Hematopoietic multipotent progenitor cell treated with erythropoietin and hydrocortisone succinate and interleukin-3 and kit ligand, for 15 days (in vitro differentiated cells): ENCODE measurements around the gene STARD5.

Experiments used
- DNase-seq: peaks from one replicate; pipeline ENCODE4 v3.0.0-alpha.2; 2015; ENCODE audit warnings: low spot score

The STARD5 gene

DNA sequence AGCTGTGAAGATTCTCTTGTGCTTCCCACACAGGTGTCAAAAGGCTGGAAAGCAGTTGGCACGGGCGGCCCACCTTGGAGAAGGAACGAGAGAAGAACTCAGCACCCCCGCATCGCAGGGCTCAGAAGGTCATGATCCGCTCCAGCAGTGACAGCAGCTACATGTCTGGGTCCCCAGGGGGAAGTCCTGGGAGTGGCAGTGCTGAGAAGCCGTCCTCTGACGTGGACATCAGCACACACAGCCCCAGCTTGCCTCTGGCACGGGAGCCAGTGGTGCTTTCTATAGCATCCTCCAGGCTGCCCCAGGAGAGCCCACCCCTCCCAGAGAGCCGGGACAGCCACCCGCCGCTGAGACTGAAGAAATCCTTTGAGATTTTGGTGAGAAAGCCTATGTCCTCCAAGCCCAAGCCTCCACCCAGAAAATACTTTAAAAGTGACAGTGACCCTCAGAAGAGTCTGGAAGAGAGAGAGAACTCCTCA lies 31.4 kb downstream of the STARD5 start:
- DNase-seq = no peak

DNA sequence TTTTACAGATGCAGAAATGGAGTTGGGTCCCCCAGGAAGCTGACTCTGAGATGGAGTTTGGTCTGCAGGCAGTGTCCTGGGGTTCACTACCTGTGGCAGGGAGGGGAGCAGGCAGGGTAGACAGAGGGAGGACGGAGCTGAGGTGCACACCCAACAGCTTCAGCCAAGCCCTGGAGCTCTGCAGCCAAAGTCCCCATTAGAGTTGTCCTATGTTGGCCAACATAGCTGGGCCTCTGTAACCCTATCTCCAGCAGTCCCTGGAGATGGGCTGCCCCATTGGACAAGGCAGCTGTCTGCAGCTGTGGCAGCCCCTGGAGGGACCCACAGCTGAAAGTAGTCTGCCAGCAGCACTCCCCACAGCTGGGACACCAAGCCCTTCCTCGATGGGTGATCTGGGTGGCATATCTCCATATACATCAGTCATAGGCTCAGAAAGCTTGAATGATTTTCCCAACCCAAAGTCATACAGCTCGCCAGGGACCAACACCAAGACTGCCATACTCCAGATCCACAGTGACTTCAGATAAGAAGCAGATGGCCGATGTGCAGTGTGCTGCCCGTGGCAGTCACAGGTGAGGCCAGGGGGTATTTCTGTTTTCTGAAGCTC lies 31.9 kb downstream of the STARD5 start:
- DNase-seq = no peak

DNA sequence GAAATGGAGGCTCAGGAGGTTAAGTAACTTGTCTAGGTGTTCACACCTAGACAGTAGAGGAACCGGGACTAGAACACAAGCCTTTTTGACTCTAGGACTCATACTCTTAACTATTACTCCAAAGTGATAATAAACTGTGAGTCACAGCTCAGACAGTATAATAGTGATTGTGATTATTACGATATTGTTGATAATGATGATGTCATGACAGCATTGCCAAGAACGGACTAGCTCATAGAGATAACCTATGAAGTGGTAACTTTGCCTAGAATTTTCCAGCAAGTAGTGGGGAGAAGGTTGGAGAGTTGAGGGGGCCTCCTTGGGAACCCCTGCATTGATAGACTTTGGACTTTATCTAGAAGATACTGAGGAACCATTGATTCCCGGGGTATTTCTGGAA lies 34.0 kb downstream of the STARD5 start:
- DNase-seq = no peak

DNA sequence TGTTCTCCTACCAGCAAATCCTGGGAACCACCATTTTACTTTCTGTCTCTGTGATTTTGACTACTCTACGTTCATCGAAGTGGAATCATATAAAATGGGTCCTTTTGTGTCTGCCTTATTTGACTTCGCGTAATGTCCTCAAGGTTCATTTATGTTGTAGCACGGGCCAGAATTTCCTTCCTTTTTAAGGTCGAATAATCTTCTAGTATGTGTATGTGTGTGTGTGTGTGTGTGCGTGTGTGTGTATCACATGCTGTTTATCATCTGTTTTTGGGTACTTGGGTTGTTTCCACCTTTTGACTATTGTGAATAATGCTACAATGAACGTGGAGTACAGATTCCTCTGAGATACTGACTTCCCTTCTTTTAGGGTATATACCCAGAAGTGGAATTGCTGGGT lies 35.3 kb downstream of the STARD5 start:
- no peak for DNase-seq

DNA sequence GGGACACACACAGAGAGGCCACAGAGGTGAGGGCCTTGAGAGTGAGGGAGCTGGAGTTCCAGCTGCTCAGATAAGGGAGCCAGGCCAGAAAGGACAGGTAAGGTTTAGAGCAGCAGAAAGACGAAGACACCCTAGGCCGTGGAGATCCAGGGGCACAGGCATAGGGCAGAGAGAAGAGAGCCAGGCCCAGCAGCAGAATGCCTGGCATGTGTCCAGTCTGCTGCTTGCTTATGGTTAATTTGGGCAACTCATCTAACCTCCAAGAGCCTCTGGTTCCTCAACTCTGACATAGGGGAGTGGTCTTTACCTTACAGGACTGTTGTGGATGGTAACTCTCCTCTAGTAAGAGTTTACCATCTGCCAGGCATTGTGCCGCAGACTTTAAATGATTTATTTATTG lies 35.9 kb downstream of the STARD5 start:
- no peak for DNase-seq

DNA sequence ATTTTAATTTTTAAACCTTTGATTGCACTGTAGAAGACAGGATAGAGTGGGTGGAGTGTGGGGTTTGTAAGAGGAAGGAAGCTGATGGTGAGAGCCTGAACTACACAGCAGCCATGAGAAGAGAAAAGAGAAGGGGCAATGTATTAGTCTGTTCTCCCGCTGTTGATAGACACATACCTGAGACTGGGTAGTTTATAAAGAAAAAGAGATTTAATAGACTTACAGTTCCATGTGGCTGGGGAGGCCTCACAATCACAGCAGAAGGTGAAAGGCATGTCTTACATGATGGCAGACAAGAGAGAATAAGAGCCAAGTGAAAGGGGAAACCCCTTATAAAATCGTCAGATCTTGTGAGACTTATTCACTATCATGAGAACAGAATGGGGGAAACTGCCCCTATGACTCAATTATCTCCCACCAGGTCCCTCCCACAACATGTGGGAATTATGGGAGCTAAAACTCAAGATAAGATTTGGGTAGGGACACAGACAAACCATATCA lies 37.3 kb downstream of the STARD5 start:
- DNase-seq = no peak

DNA sequence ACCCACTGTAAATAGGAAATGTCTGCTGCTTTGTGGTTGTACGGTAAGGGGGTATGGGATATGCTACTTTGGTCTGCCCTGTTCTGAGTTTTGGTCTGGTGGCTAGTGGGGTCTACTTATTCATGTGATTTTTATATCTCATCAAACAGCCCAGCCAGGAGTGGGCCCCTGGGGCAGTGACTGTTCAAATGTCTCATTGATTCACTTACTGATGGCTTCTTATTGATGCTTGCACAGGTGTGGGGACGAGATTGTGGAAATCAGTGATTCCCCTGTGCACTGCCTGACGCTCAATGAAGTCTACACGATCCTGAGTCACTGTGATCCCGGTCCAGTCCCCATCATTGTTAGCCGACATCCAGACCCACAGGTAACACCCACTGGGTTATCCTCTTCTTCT lies 38.5 kb downstream of the STARD5 start:
- no peak for DNase-seq

DNA sequence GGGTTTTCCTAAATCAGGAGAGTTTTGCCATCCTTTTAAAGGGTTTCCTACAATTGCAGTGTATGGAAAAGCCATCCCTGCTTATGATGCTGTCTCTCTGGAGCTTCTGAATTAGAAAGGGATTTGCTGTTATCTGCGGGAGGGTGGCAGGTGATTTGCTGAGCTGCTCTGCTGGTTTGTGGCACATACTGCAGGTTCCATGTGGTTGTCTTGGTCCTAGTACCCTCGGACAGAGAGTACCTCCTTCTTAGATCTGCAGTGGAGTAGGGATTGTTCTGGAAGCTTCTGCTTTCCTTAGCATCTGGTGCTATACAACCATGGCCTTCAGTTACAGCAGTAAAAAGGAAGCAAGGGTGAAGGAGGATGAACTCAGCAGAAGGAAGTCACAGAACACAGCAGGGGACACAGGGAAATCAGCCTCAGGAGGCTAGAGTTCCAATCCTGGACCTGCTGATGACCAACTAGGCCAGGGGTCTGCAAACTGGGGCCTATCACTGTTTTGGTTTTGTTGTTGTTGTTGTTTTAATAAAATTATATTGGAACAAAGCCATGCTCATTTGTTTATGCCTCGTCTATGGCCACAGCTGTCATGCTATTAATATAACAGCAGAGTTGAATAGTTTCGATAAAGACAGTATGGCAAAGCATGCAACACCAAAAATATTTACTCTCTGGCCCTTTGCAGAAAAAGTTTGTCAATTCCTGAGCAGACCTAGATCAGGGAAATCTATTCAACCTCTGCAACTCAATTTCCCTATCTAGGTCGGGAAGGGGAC lies 39.5 kb downstream of the STARD5 start:
- DNase-seq = no peak

DNA sequence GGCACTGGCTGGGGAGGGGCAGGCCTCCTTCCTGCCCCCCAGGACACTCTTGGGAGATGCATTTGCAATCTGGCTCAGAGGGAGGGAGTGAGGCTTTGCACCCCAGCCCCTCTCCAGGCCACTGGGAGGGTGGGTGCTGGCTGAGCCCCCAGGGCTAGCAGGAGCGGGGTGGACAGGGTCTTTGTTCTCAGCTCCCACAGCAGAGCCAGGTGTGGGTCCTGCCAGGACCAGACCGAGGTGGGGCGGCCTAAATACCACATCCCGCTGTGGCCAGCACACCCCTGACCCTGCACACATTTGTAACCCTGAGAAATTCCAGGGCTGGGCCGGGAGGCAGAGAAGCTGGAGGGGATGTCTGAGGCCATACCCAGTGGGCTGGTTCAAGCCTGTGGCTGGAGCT lies 41.0 kb downstream of the STARD5 start:
- DNase-seq = no peak

DNA sequence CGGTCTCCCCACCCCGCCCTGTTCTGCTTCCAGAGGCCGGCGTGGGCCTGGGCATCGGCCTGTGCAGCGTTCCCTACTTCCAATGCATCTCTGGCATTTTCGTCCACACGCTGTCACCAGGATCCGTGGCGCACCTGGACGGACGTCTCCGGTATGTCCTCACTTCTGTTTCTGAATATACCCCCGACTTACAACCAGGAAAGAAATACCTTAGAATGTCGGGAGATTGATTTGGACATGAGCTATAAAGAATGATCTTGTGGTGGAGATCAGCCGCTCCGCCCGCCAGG lies 41.4 kb downstream of the STARD5 start:
- DNase-seq = no peak

DNA sequence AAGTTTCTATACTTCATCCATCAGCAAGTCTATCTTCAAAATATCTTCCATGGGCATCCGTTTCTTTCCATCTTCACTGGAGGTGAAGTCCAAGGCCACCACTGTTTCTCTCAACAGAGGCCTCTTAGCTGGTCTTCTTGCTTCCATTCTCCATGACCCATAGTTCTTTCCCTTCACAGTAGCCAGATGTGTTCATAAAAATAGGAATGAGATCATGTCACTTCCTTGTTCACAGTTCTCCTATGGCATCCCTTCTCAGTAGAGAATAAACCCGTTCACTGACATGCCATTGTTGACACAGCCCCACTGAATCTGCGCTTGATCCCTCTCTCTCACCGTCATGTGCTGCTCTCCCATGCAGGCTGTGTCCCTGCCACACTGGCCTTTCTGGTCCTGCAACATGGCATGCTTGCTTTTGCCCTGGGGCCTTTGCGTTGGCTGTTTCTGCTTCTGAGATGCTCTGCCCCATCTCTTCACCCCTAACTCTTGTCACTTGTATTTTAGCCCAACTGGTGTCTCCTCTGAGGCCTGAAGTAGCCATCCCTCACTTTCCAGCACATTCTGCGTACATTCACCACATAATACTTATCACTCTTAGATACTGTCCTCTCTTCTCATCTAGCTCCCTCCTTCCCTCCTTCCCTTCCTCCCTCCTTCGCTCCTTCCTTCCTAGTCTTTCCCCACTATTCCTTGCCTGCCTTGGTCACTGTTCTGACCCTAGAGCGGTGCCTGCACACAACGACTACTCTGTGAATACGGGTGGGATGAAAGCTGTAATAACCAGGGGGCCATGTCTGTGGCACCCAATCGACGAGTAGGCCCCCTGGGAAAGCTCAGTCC lies 42.0 kb downstream of the STARD5 start:
- no peak for DNase-seq

DNA sequence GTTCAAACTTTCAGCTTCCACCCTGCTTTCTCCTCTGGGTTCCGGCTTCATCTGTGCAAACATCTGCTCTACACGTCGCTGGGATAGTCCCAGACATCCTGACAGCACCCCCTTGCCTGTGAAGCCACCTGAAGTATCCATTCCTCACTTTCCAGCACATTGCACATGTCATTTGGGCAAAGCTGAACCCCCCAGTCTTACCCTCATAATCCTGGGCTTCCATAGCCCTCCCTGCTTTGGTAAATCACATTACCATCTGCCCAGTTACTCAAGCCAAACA lies 42.5 kb downstream of the STARD5 start:
- DNase-seq = no peak

DNA sequence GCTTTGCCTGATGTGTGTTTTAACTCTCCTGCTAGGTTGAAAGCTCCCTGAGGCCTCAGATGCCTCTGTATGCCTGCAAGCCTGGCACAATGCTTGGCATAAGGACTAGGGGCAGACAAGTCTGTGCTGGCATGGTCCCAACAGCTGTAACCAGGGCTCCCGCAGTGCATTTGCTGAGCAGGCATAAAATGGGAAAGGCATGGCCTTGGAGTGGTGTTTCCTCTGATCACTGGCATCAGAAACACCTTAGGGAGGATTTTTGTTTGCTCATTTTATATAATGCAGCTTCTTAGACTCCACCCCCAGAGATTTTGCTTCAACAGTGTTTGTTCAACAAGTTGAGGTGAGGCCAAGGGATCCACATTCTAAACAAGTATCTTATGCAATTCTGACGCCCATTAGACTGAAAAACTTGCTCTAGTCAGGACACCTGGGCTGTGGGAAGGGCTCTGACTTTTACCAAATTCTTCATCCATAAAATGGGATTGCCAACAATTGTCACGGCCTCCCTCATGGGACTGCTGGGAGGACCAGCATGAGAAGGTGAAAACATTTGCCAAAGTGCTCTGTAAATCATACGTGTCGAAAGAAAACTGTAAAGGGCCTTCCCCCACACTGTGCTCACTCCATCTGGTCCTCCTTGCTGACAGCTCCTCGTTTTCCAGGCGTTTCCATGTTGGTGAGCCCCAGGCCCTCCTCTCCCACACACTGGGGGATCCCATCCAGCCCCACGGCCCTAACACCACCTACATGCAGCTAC lies 43.1 kb downstream of the STARD5 start:
- DNase-seq = no peak

DNA sequence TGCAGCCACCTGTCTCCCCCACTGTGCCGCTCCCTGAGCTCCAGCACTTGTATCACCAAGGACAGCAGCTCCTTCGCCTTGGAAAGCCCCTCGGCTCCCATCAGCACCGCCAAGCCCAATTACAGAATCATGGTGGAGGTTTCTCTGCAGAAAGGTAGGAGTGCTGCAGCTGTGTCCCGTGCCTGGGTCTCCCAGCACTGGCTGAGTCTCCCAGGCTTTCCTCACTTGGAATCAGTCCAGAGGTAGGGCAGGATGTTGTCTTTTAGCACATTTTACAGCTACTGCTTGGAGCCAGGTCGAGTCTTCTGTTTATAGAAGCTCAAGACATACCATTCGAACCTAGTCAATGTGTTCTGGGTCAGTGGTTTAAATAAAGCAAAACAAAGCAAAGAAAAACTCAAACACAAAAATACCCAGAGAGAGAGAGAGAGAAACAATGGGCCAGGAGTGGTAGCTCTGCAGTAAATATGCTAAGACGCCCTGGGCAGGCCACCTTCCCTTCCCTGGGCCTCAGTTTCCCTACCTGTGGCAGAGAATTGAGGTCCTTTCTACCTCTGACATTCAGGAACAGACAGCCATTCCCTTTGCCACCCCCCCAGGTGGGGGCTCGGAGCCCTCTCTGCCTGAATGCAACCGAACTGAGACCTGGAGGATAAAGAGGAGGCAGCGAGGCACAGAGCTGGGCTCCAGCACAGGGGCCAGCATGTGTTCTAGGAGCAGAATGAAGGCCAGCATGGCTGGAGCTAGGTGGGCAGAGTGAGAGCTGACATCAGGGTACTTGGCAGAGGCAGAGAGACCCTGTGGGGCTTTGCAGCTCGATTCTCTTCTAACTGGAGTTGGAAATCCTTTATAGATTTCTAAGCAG lies 44.1 kb downstream of the STARD5 start:
- DNase-seq = no peak

DNA sequence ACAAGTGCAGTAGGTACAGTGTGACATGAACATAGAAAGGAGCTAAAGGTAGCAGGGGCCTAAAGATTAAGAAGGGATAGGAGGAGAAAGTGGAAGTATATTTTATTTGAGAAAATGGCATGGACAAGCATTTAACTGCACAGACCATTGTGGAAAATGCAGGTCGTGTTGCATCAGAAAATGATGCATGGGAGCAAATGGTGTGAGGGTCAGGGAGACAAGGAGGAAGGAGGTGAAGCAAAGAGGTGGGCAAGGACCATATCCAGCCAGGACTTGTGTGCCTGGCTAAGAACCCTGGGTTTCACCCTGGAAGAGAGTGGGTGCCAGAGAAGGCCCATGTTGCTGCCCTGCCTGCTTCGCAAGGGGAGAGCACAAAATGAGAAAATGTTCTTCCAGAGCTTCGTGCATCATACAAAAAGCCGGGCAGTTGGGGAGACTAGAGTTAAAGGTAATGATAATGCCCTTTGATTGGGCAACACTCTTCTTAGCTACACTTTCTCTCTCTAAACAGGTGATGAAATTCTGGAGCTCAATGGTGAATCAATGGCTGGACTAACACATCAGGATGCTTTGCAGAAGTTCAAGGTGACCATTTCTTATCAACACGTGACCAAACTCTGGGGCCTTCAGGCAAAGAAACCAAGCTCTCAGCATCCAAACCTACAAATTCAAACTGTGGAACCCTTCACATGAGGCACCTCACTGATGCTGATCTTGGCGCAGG lies 45.5 kb downstream of the STARD5 start:
- no peak for DNase-seq

DNA sequence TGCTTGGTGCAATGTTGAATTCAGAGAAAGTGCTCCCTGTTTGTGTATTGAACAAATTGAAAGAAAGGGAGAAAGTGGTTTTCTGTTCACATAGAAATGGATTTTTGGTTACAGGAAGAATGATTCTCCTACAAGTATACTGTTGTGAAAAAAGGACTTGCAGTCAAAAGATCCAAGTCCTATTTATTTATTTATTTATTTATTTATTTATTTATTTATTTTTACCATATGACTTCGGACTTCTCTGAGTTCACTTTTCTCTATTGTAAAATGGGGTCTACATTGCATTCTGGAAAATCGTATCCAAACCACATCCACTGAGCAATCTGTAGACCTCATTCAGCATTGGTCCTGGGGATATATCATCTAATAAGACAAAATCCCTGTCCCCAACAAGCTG lies 46.1 kb downstream of the STARD5 start:
- DNase-seq = no peak

DNA sequence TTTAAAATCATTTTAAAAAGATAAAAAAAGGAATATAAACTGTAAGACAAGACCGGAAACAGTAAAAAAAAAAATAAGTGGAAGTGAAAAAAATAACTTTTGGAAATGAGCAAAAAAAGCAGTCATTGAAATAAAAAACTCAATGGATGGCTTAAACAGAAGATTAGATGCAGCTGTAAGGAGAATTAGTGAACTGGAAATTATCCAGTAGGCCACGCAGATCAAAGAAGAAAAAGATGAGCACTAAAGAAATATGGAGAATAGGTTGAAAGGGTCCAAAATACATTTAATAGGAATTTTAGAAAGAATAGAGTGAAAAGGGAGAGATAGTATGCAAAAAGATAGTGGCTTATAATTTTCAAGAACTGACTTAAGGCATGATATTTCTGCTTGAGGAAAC lies 47.0 kb downstream of the STARD5 start:
- no peak for DNase-seq

DNA sequence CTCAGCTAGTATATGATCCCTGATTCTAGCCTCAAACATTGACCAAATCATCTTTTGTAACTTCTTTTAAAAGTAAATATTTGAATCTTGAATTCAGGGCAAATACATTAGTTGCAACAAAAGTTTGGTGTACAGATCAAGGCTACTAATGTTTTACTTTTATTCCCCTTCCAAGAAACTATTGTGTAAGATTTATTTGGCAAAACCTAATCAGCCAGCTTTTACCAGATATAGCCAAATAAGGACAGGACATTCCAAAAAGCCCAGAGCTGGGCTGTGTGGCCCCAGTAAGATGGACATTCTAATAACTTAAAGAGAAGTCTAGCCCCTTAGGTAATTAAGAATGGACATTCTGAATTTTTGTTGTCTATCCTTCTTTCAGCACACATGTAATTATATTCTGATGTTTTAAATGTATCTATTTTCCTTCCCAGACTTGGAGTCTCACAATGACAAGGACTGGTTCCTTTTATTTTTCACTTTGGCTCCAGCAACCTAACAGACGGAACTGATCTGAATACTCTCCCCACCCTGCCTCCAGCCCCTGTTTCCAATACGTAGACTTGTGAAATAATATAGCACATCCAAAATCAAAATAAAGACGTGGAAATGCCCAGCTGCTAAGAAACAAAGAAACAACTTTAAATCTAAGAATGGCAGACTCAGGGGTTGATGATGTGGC lies 48.1 kb downstream of the STARD5 start:
- no peak for DNase-seq

DNA sequence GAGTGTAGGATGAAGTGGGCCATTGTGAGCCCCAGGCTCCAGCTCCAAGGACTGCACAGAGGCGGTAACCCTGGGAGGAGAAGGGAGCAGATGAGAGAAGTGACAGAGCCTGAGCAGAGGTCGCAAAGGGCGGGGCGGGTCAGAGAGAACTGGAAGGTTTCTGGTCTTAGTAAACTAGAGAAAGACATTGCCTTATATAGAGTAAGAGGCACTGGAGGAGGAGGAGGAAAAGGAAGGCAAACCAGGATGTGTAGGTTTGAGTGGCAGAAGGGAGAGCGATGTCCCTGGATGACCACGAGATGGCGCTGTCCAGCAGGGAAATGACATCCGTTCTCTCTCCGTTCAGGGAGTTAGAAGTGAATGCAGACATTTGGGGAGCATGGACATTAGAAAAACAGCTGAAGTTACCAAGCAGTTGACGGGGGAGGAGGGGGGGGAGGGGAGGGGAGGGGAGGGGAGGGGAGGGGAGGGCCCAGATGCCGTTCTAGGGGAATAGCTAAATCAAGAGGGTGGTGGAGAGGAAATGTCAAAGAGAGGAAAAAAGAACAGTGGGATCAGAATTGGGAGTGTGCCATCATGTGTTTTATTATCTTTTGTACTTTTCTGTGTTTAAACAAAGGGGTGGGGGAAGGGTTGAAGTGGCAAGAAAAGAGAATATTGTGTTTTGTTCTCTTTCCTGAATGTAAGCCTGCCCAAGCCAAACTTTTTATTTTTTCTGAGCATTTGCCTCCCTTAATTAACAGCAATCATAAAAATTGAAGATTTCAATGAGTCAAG lies 48.8 kb downstream of the STARD5 start:
- DNase-seq = peak; percentile 76
